Subcutaneous abdominal adipose tissue (tissue), 5 donors: ENCODE measurements around the gene FLT4.

Experiments
- H3K27ac ChIP-seq: one replicate; pipeline ENCODE4 v1.7.0; 2013; ENCODE audit warnings: low read depth, mild to moderate bottlenecking, inconsistent platforms, low read length, moderate library complexity
- H3K27me3 ChIP-seq, 5 donors: one replicate each; pipeline ENCODE4 v1.7.0; 2013; ENCODE audit warnings: low read length in 5 of 5, inconsistent platforms in 1 of 5; ENCODE audit not compliant: control insufficient read depth in 5 of 5, insufficient read depth in 4 of 5
- H3K36me3 ChIP-seq, 5 donors: one replicate each; pipeline ENCODE4 v1.7.0; 2013; ENCODE audit warnings: low read length in 5 of 5; ENCODE audit not compliant: control insufficient read depth in 5 of 5, insufficient read depth in 5 of 5
- H3K4me1 ChIP-seq, 5 donors: one replicate each; pipeline ENCODE4 v1.7.0; 2013; ENCODE audit warnings: low read length in 5 of 5, mild to moderate bottlenecking in 3 of 5, moderate library complexity in 1 of 5; ENCODE audit not compliant: control insufficient read depth in 5 of 5, insufficient read depth in 5 of 5
- H3K4me3 ChIP-seq, 5 donors: one replicate each; pipeline ENCODE4 v1.7.0; 2013; ENCODE audit warnings: low read length in 5 of 5, low read depth in 1 of 5
- H3K9ac ChIP-seq, 5 donors: one replicate each; pipeline ENCODE4 v1.7.0; 2013; ENCODE audit warnings: low read length in 5 of 5, mild to moderate bottlenecking in 4 of 5, moderate library complexity in 3 of 5
- H3K9me3 ChIP-seq, 5 donors: one replicate each; pipeline ENCODE4 v1.7.0; 2013; ENCODE audit warnings: low read length in 5 of 5; ENCODE audit not compliant: control insufficient read depth in 5 of 5
- donor health status: healthy.
- donor health status: healthy.
- donor health status: healthy.
- donor health status: healthy.
- donor health status: healthy.

FLT4 gene

DNA sequence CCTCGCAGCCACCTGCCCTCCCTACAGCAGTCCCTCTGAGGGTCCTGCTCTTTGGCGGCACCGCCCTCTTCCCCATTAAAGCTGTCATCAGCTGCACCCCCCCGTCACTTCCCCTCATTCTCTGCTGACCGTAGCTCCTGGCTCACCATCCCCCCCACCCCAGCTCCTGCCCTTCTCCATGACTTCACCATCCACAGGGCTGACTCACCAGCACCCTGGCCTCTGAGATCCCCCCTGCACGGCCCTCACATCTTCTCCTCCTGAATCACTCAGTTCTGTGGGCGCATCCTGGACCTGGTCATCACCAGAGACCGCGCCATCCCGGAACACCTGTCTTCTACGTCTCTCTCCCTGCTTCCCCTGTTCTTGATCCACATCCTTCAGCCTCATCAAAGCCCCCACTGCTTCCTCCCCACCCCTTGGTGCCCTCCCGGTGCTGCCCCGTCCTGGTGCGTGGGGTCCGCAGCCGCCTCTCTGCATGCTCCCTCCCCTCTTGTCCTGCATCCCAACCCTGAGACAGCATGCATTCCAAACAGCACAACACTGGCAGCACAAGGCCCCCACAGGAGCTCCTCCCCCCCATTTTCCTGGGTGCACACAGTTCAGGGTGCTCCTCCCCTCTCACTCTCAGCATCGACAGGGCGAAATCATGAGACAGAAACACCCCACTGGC is 12.9 kb downstream of the FLT4 start:
- no peak overlapping the region for H3K9ac ChIP-seq
- peaks cover 0 to 1% (median 0%) of the 10 kb centered on the region in 5 donors for H3K36me3 ChIP-seq
- peaks cover 4 to 20% (median 6%) of the 10 kb centered on the region in 5 donors for H3K27me3 ChIP-seq
- no peak overlapping the region for H3K4me3 ChIP-seq
- H3K27ac ChIP-seq = no peak overlapping the region
- no peaks in the 10 kb centered on the region for H3K9me3 ChIP-seq
- H3K4me1 ChIP-seq = peaks cover 0 to 57% (median 25%) of the 10 kb centered on the region in 5 donors

DNA sequence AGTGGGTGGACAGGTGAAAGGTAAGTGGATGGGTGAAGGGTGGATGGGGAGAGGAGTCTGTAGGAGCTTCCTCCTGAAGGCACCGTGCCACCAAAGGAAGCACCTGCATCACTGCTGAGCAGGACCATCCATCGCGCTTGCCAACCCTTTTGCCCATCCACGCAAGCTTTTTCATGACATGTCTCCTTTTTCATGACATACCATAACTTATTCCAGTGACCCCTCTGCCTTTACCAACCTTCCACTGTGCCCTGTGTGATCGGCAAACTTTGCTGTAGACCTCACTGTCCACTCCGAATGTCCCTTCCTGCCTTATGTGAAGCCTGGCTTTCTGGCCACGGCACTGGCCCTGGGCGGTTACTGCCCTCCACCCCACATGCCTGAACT is 13.4 kb downstream of the FLT4 start:
- no peaks in the 10 kb centered on the region for H3K9me3 ChIP-seq
- peaks cover 4 to 18% (median 7%) of the 10 kb centered on the region in 5 donors for H3K27me3 ChIP-seq
- H3K9ac ChIP-seq = no peak overlapping the region
- H3K36me3 ChIP-seq = peaks cover 0 to 3% (median 0%) of the 10 kb centered on the region in 5 donors
- no peak overlapping the region for H3K27ac ChIP-seq
- peaks cover 0 to 52% (median 19%) of the 10 kb centered on the region in 5 donors for H3K4me1 ChIP-seq
- no peak overlapping the region for H3K4me3 ChIP-seq

DNA sequence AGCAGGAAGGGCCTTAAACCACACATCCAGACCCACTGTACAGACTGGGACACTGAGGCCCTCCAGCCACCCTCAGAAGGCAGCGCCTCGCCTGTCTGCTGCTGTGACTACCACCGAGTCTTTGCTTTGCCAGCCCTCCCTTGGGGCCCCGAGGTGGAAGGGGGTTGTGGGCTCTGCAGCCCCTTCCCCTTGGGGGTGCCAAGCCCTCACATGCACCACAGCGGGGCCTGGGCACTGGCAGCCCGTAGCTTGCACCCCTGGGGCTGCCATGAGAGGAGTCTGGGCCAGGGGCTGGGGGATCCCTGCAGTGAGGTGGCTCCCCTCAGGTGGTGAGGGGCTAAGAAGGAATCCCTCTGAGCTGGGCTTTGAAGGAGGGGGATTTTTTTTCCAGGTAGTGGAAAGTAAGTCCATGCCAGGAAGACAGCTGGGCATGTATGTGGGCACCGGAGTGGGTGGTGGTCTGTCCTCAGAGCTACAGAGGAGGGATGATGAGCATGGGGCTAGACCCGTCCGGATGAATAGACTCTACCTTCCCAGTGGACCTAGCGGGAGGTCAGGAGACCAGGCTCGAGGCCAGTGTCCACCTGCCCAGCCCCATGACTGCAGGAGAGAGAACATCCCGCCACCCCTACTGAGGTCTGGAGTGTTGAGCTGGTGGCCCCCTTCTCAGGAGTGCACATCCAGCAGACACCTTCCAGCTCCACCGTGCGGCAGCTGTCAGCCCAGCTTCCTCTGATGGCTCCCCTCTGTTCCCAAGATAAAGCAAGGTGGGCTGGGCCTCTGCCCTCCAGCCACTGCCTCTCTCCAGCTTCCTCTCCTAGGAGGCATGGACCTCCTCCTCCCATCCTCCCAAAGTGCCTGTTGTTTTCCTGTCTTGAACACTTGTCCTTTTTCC is 15.9 kb downstream of the FLT4 start:
- H3K36me3 ChIP-seq = peaks cover 0 to 21% (median 0%) of the 10 kb centered on the region in 5 donors

DNA sequence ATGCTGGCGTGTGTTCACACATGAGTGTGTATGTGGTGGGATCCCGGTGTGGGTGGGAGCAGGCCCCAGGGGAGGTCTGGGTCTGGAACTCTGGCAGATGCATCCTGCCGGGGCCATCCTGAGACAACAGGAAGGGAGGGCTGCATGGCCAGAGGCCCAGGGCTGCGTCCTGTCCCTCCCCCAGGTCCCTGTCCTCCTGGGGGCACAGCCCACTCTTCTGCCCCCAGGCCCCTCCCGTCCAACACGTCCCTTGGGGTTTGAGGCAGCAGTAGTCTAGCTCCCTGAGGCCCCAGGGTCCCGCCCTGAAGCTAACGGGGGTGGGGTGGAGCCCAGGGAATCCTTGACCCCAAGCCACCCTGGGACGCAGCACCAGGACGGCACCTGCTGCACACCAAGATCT is 16.6 kb downstream of the FLT4 start:
- H3K9me3 ChIP-seq = no peaks in the 10 kb centered on the region
- peaks cover 0 to 24% (median 0%) of the 10 kb centered on the region in 5 donors for H3K36me3 ChIP-seq
- no peak overlapping the region for H3K9ac ChIP-seq
- peaks cover 0 to 30% (median 9%) of the 10 kb centered on the region in 5 donors for H3K27me3 ChIP-seq
- peaks cover 0 to 39% (median 5%) of the 10 kb centered on the region in 5 donors for H3K4me1 ChIP-seq
- no peak overlapping the region for H3K27ac ChIP-seq
- H3K4me3 ChIP-seq = no peak overlapping the region

More for the DNA sequence above, 15.9 kb downstream of the FLT4 start:
- no peaks in the 10 kb centered on the region for H3K9me3 ChIP-seq
- peaks cover 0 to 34% (median 5%) of the 10 kb centered on the region in 5 donors for H3K4me1 ChIP-seq
- H3K27ac ChIP-seq = no peak overlapping the region
- peaks cover 0 to 22% (median 9%) of the 10 kb centered on the region in 5 donors for H3K27me3 ChIP-seq
- H3K9ac ChIP-seq = no peak overlapping the region
- no peak overlapping the region for H3K4me3 ChIP-seq

DNA sequence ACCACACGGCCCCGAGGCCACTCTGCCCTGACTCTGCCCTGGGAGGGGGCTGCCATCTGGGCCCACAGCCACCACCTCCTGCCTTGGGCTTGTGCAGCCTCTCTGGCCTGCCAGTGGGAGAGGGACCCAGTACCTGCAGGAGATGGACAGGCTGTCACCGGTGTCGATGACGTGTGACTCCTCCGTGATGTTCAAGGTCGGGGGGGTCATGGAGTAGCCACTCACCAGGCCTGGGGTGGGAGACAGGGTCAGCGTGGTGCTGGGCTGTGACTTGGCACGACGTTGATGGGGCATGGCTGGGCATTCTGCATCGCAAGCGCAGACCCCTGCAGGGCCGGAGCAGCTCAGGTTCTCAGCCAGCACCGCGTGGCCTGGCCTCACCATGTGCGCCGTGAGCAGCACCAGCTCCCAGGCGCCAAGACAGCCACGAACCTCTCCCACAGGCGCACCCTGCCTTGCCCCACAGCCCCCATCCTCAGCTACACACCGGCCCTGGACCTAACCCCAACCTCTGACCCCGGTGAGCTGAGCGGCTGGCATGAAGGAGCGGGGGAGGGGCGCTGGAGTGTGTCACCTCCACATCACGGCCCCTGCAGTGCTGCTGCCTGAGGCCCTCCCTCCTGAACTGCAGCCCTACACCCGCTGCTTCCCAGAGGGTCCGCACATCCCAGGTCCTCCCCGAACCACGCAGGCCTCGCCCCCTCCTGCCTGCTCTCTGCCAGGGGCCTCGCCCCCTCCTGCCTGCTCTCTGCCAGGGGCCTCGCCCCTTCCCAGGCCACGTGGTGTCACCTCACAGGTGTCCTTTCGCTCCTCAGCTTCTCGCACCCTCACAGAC is 17.6 kb downstream of the FLT4 start:
- peaks cover 0 to 28% (median 0%) of the 10 kb centered on the region in 5 donors for H3K36me3 ChIP-seq
- no peak overlapping the region for H3K9ac ChIP-seq
- no peak overlapping the region for H3K27ac ChIP-seq
- H3K9me3 ChIP-seq = no peaks in the 10 kb centered on the region
- H3K4me3 ChIP-seq = no peak overlapping the region
- H3K27me3 ChIP-seq = peaks cover 0 to 32% (median 9%) of the 10 kb centered on the region in 5 donors
- peaks cover 0 to 41% (median 5%) of the 10 kb centered on the region in 5 donors for H3K4me1 ChIP-seq

DNA sequence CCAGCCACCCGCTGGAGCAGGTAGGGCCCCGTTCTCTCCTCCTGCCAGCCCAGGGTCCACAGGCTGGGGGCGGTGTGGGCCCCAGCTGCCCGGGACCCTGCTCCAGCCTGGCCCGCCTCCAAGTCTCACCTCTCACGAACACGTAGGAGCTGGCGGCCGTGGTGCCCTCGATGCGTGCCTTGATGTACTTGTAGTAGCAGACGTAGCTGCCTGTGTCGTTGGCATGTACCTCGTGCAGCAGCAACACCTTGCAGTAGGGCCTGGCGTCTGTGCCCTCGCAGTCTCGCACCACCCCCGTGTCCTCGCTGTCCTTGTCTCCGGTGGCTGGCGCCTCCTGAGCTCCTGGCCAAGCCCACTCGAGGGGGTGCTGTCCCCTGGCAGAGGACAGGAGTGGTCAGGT is 19.0 kb downstream of the FLT4 start:
- H3K36me3 ChIP-seq = peaks cover 0 to 35% (median 0%) of the 10 kb centered on the region in 5 donors
- no peak overlapping the region for H3K4me3 ChIP-seq
- no peak overlapping the region for H3K27ac ChIP-seq
- no peaks in the 10 kb centered on the region for H3K9me3 ChIP-seq
- H3K4me1 ChIP-seq = peaks cover 0 to 38% (median 5%) of the 10 kb centered on the region in 5 donors
- H3K27me3 ChIP-seq = peaks cover 0 to 32% (median 9%) of the 10 kb centered on the region in 5 donors
- no peak overlapping the region for H3K9ac ChIP-seq

DNA sequence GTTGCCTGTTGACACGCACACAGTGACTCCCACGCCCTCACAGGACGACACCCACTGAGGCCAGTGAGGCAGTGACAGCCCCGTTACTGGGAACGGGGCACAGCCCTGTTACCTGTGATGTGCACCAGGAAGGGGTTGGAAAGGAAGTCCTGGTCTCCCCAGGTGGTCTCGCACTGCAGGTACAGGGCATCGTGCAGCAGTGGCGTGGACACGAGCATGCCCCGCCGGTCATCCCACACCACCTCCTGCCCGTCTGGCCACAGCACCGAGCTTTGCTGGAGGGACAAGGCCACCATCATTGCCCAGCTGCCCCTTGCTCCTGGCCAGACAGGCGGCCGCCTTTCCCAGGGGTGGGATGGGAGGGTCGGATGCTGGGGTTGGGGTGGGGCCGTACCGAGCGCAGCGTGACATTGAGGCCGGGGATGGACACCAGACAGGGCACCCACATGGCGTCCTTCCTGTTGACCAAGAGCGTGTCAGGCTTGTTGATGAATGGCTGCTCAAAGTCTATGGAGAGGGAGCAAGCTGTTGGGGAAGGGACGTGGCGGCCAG is 19.5 kb downstream of the FLT4 start:
- no peak overlapping the region for H3K9ac ChIP-seq
- peaks cover 0 to 43% (median 5%) of the 10 kb centered on the region in 5 donors for H3K4me1 ChIP-seq
- no peak overlapping the region for H3K4me3 ChIP-seq
- H3K27ac ChIP-seq = no peak overlapping the region
- peaks cover 0 to 35% (median 0%) of the 10 kb centered on the region in 5 donors for H3K36me3 ChIP-seq
- H3K9me3 ChIP-seq = no peaks in the 10 kb centered on the region
- H3K27me3 ChIP-seq = peaks cover 0 to 32% (median 9%) of the 10 kb centered on the region in 5 donors

DNA sequence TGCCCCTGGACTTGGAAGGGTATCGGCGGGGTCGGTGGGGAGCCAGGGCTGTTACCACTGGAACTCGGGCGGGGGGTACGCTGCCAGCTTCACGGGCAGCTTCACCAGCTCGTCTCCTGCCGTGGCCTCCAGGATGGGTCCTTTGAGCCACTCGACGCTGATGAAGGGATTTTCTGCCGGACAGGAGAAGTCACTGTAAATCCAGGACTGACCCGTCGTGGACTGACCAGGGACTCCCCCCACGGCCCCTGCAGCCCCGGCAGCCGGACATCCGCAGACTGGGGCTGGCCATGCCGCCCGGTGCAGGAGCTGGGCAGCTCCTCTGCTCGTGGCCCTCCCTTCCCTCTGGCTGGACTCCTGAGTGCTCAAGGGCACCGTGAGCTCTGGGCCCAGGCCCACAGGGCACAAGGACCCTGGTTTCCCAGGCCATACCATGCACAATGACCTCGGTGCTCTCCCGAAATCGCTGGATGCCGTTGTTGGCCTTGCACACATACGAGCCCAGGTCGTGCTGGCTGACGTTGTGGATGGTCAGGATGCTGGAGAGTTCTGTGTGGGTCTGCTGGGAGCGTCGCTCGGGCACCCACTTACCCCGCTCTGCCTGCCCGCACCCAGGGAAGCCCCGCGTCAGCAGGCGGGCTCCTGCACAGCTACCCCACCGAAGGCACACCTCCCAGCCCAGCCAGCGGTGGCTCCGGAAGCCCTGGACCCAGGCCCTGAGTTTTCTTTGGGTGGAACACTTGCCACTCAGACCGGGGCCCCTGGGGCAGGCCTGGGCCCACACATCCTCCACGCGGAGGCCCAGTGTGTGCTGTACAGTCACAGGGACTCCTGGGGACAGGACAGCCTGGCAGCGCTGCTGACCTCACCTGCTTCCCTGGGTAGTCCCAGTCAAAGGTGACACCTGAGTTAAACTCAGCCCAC is 20.3 kb downstream of the FLT4 start:
- Histone ChIP-seq H3K36me3 (peaks cover 0 to 35% (median 0%) of the 10 kb centered on the region in 5 donors), H3K9me3 (no peaks in the 10 kb centered on the region), H3K27me3 (peaks cover 0 to 32% (median 9%) of the 10 kb centered on the region in 5 donors), H3K4me1 (peaks cover 0 to 48% (median 5%) of the 10 kb centered on the region in 5 donors), H3K4me3 (no peak overlapping the region), H3K27ac (no peak overlapping the region), H3K9ac (no peak overlapping the region)
